H1 (cell line): ENCODE measurements around the gene CNOT6. TPM values are rescaled to one million over a fixed set of nuclear protein-coding genes. Genes with fewer than 3 reads are reported as not detected.
A peak's percentile ranks its signal among the peaks of the same experiment; 100 is the strongest.

Experiments used
- CTCF ChIA-PET: fragments of 300-600 bp; sonication (Branson Sonifier 250); formaldehyde crosslinking; loops from one replicate; lab custom pipeline; 2021; ENCODE audit not compliant: partially characterized antibody; lab: Charles Lee
- POLR2A ChIA-PET: fragments of 300-600 bp; sonication (Branson Sonifier 250); formaldehyde crosslinking; loops from one replicate; lab custom pipeline; 2021; ENCODE audit warnings: inconsistent platforms; ENCODE audit not compliant: partially characterized antibody; lab: Charles Lee
- DNase-seq, 2 experiments: peaks; one replicate each; pipeline versions ENCODE4 v3.0.0 to v3.0.0-alpha.2; 2010 to 2022; ENCODE audit warnings: low spot score in 2 of 2, low read depth in 1 of 2, mixed read lengths in 1 of 2
- FAIRE-seq: peaks from 2 replicates; lab custom pipeline; 2011; peaks lifted over from hg19 to GRCh38; lab: Jason Lieb, UNC
- H2AFZ ChIP-seq: 2 replicates; pipeline ENCODE4 v1.8.1; 2012; ENCODE audit warnings: low read length, inconsistent platforms
- H2AK5ac ChIP-seq: 2 replicates; pipeline ENCODE4 v1.6.1; 2013; ENCODE audit warnings: low read depth, low read length
- H2BK120ac ChIP-seq: replicated peaks from 2 replicates; pipeline ENCODE3; 2013; ENCODE audit warnings: low read depth, low read length, inconsistent platforms
- H2BK12ac ChIP-seq: 2 replicates; pipeline ENCODE4 v1.6.1; 2013; ENCODE audit warnings: low read depth, low read length
- H2BK15ac ChIP-seq: 2 replicates; pipeline ENCODE4 v1.6.1; 2013; ENCODE audit warnings: low read length
- H2BK20ac ChIP-seq: 2 replicates; pipeline ENCODE4 v1.6.1; 2013; ENCODE audit warnings: low read length
- H2BK5ac ChIP-seq: 2 replicates; pipeline ENCODE4 v1.6.1; 2013; ENCODE audit warnings: low read depth, low read length
- H3K14ac ChIP-seq: 2 replicates; pipeline ENCODE4 v1.6.1; 2013; ENCODE audit warnings: inconsistent platforms; ENCODE audit not compliant: insufficient read length
- H3K18ac ChIP-seq: 2 replicates; pipeline ENCODE4 v1.6.1; 2013; ENCODE audit warnings: low read length; ENCODE audit errors: extremely low read depth
- H3K23ac ChIP-seq: 2 replicates; pipeline ENCODE4 v1.6.1; 2013; ENCODE audit warnings: inconsistent platforms; ENCODE audit not compliant: insufficient read length
- H3K23me2 ChIP-seq: 2 replicates; pipeline ENCODE4 v1.6.1; 2013; ENCODE audit warnings: low read depth, low read length
- H3K27ac ChIP-seq: 2 replicates; pipeline ENCODE4 v1.6.1; 2011; ENCODE audit warnings: low read depth, low read length, inconsistent platforms
- H3K27me3 ChIP-seq, 4 experiments: replicated peaks in 1 of 4; 1 replicate in 1 of 4; 2 replicates in 3 of 4; pipeline versions ENCODE4 v1.6.1 to v1.8.1; 2011 to 2013; ENCODE audit warnings: low read length in 3 of 4, mild to moderate bottlenecking in 3 of 4, inconsistent platforms in 2 of 4, mixed read lengths in 2 of 4, moderate library complexity in 1 of 4; ENCODE audit not compliant: control insufficient read depth in 3 of 4, insufficient read depth in 3 of 4; ENCODE audit errors: extremely low read depth in 1 of 4
- H3K36me3 ChIP-seq, 4 experiments: 2 replicates each; pipeline versions ENCODE4 v1.6.1 to v1.8.1; 2011 to 2013; ENCODE audit warnings: mild to moderate bottlenecking in 4 of 4, low read length in 3 of 4, moderate library complexity in 2 of 4, control low read depth in 1 of 4, inconsistent platforms in 1 of 4; ENCODE audit not compliant: insufficient read depth in 4 of 4, control insufficient read depth in 2 of 4
- H3K4ac ChIP-seq: replicated peaks from 2 replicates; pipeline ENCODE3; 2013; ENCODE audit warnings: low read length, low read depth, mixed read lengths, inconsistent platforms; ENCODE audit not compliant: insufficient read length
- H3K4me1 ChIP-seq, 4 experiments: replicated peaks in 1 of 4; 1 replicate in 1 of 4; 2 replicates in 3 of 4; pipeline versions ENCODE4 v1.6.1 to v1.8.1; 2011 to 2013; ENCODE audit warnings: low read length in 3 of 4, inconsistent platforms in 2 of 4, mixed read lengths in 1 of 4; ENCODE audit not compliant: insufficient read depth in 4 of 4, control insufficient read depth in 3 of 4
- H3K4me2 ChIP-seq, 2 experiments: 2 replicates each; pipeline versions ENCODE4 v1.6.1 to v1.8.1; 2011 to 2013; ENCODE audit warnings: low read depth in 2 of 2, low read length in 2 of 2, control low read depth in 1 of 2, inconsistent platforms in 1 of 2, mild to moderate bottlenecking in 1 of 2; ENCODE audit not compliant: insufficient read depth in 1 of 2
- H3K4me3 ChIP-seq, 4 experiments: fragments of 200-600, 300-600 bp in 1 of 4; sonication (generic), shearing (Covaris generic), sonication (Bioruptor Twin) in 1 of 4; 2 replicates each; pipeline versions ENCODE4 v1.5.1 to v1.8.1; 2011 to 2016; ENCODE audit warnings: low read length in 4 of 4, low read depth in 3 of 4, control low read depth in 2 of 4, inconsistent platforms in 2 of 4, mild to moderate bottlenecking in 2 of 4, mixed read lengths in 1 of 4, moderate library complexity in 1 of 4; ENCODE audit not compliant: insufficient read depth in 2 of 4; ENCODE audit errors: extremely low read depth in 1 of 4
- H3K56ac ChIP-seq: replicated peaks from 2 replicates; pipeline ENCODE3; 2013; ENCODE audit warnings: low read depth, mild to moderate bottlenecking, mixed read lengths, low read length, inconsistent platforms; ENCODE audit not compliant: insufficient read length
- H3K79me1 ChIP-seq: 2 replicates; pipeline ENCODE4 v1.6.1; 2013; ENCODE audit warnings: low read depth, low read length, control low read depth
- H3K79me2 ChIP-seq, 2 experiments: 2 replicates each; pipeline versions ENCODE4 v1.6.1 to v1.8.1; 2012 to 2013; ENCODE audit warnings: low read length in 2 of 2, mild to moderate bottlenecking in 2 of 2, inconsistent platforms in 1 of 2; ENCODE audit not compliant: insufficient read depth in 2 of 2, control insufficient read depth in 1 of 2
- H3K9ac ChIP-seq, 4 experiments: replicated peaks in 1 of 4; 1 replicate in 1 of 4; 2 replicates in 3 of 4; pipeline versions ENCODE4 v1.6.1 to v1.8.1; 2011 to 2013; ENCODE audit warnings: low read depth in 3 of 4, low read length in 3 of 4, control low read depth in 2 of 4, mild to moderate bottlenecking in 2 of 4, moderate library complexity in 2 of 4, inconsistent platforms in 1 of 4; ENCODE audit errors: extremely low read depth in 1 of 4
- H3K9me3 ChIP-seq, 2 experiments: 2 replicates each; pipeline versions ENCODE4 v1.6.1 to v1.8.1; 2012 to 2013; ENCODE audit warnings: mild to moderate bottlenecking in 2 of 2, moderate library complexity in 2 of 2, control low read depth in 1 of 2, inconsistent platforms in 1 of 2, low read depth in 1 of 2, low read length in 1 of 2, mixed read lengths in 1 of 2; ENCODE audit not compliant: insufficient read depth in 2 of 2
- H4K20me1 ChIP-seq, 2 experiments: replicated peaks in 1 of 2; 2 replicates each; pipeline versions ENCODE3 to v1.8.1; 2011 to 2013; ENCODE audit warnings: inconsistent platforms in 2 of 2, low read length in 2 of 2, mild to moderate bottlenecking in 1 of 2; ENCODE audit not compliant: insufficient read depth in 2 of 2, control insufficient read depth in 1 of 2
- H4K5ac ChIP-seq: 2 replicates; pipeline ENCODE4 v1.6.1; 2013; ENCODE audit warnings: low read length, low read depth, mixed read lengths, inconsistent platforms; ENCODE audit not compliant: insufficient read length
- H4K8ac ChIP-seq: 2 replicates; pipeline ENCODE4 v1.8.0; 2013; ENCODE audit warnings: mild to moderate bottlenecking, moderate library complexity, low read length, inconsistent platforms; ENCODE audit not compliant: insufficient read depth; ENCODE audit errors: extremely low read depth
- H4K91ac ChIP-seq: replicated peaks from 2 replicates; pipeline ENCODE3; 2013; ENCODE audit warnings: low read length, mixed read lengths, inconsistent platforms; ENCODE audit not compliant: insufficient read length
- MAFK ChIP-seq: IDR thresholded peaks from 2 replicates; pipeline ENCODE4 v1.6.1; 2012; ENCODE audit warnings: low read depth, mild to moderate bottlenecking, improper control_type of control experiment, low read length
- WGBS, 2 experiments: shearing (Covaris generic) in 1 of 2; methylation state at CpG; one replicate each; pipeline versions ENCODE4 v1.1.6 to v1.1.7; 2013 to 2015; ENCODE audit warnings: low lambda C conversion rate in 2 of 2, mixed read lengths in 2 of 2, inconsistent platforms in 1 of 2, low coverage in 1 of 2, missing lambda C conversion rate in 1 of 2; ENCODE audit not compliant: insufficient replicate concordance in 2 of 2, insufficient coverage in 1 of 2, insufficient read length in 1 of 2; ENCODE audit errors: extremely low coverage in 1 of 2, missing lambda C conversion rate in 1 of 2; 5-methylcytosine and 5-hydroxymethylcytosine counted together
- polyA plus RNA-seq, 7 experiments: library from polyadenylated mRNA; depleted of rRNA in 3 of 7; stranded (reverse) in 5 of 7; unstranded in 2 of 7; fragments of >200 nt in 5 of 7; fragments of 200-250 nt in 2 of 7; gene quantifications; 1 replicate in 5 of 7; 2 replicates in 1 of 7; 4 replicates in 1 of 7; pipeline versions ENCODE4 v1.2.1 to v1.2.3, GENCODE V29; 2011 to 2013; ENCODE audit warnings: missing spikeins in 2 of 7, mixed read lengths in 2 of 7
- total RNA-seq: library from RNA; stranded (reverse); fragmentation: NEBNext Ultra II Directional; extraction: Animal tissue kit (Norgen Biotek cat#: 25700); gene quantifications from 2 replicates; pipeline ENCODE4 v1.2.1, GENCODE V29; 2021
- TF ChIP-seq, protein P1 (sequence below): IDR thresholded peaks from 2 replicates; pipeline ENCODE4 v1.6.1; 2012; ENCODE audit warnings: inconsistent platforms

The CNOT6 gene
- total and polyA plus RNA-seq, 2 of the 8 experiments (the other 6 are each of a cell fraction or from before 2014, with no cell fraction given): 10.7 to 45.4 TPM

DNA sequence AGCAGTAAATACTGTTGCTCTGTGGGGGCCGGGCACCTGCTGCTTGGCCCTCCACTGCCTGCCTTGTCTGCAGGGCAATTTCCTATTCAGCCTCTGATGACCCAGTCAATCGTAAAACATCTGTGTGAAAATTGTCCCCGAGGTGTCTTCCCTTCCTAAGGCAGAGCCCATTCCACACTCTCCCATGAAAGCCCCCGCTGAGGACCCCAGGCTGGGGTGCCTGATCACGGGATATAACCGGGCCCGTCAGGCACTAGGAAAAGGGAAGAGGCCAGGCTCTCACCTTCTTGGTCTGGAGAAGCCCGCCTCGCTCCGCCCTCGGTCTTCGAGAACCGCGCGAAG, 124.3 kb downstream of the CNOT6 start:
- H4K8ac ChIP-seq: peak overlapping the region; percentile 92; the same call in 1 of the 2 replicates
- H3K36me3 ChIP-seq: no peaks in the 10 kb centered on the region
- TF ChIP-seq, protein P1, sequence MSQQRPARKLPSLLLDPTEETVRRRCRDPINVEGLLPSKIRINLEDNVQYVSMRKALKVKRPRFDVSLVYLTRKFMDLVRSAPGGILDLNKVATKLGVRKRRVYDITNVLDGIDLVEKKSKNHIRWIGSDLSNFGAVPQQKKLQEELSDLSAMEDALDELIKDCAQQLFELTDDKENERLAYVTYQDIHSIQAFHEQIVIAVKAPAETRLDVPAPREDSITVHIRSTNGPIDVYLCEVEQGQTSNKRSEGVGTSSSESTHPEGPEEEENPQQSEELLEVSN: 0 out of 2 replicates have a peak, but pooled peaks have one; percentile 35
- TF ChIP-seq MAFK: no peak
- H4K20me1 ChIP-seq: no peaks in the 10 kb centered on the region
- H2BK5ac ChIP-seq: no peak overlapping the region
- no peak overlapping the region for H2AK5ac ChIP-seq
- peak overlapping the region in 2 of 4 experiments; percentile 17 to 74; a peak in 2 of 7 replicates for H3K9ac ChIP-seq
- H3K27me3 ChIP-seq: peaks cover 0 to 13% (median 7%) of the 10 kb centered on the region in 4 experiments; a peak in 5 of 7 replicates
- ChIA-PET CTCF (interaction anchor here (0.8 to 4.9 kb wide), 25 partner anchors 10 to 527 kb away, joined by 3 to 52 read pairs (median 5); no protein-coding TSS in a partner anchor), POLR2A (interaction anchor here (0.9 to 1.6 kb wide), 6 partner anchors 12 to 323 kb away, joined by 3 to 6 read pairs (median 3); partner anchors contain the start of gene ZFP62)
- no peak overlapping the region for H2BK120ac ChIP-seq
- peaks cover 0 to 4% (median 1%) of the 10 kb centered on the region in 4 experiments; a peak in 4 of 7 replicates for H3K4me1 ChIP-seq
- H3K23me2 ChIP-seq: peaks cover 4% of the 10 kb centered on the region; the same call in 1 of the 2 replicates
- H4K91ac ChIP-seq: no peak overlapping the region
- H3K4me2 ChIP-seq: peak overlapping the region; percentile 87
- peak overlapping the region; percentile 47 to 74 (median 62) for H3K4me3 ChIP-seq
- WGBS, 2 experiments: 23% methylated on average over 14 of the region's 15 CpGs; no CpG with 5 or more reads in 1 of the 2 experiments
- no peak overlapping the region for H3K27ac ChIP-seq
- no peak overlapping the region for H3K14ac ChIP-seq
- DNase-seq (no peak), FAIRE-seq (no peak)
- H3K9me3 ChIP-seq: no peaks in the 10 kb centered on the region
- H3K79me1 ChIP-seq: no peaks in the 10 kb centered on the region
- H3K56ac ChIP-seq: no peak overlapping the region
- H2BK12ac ChIP-seq: no peak overlapping the region
- H3K4ac ChIP-seq: peak overlapping the region; percentile 23
- no peak overlapping the region for H2BK20ac ChIP-seq
- H3K23ac ChIP-seq: no peak overlapping the region
- H3K79me2 ChIP-seq: no peaks in the 10 kb centered on the region
- no peak overlapping the region for H2BK15ac ChIP-seq
- H3K18ac ChIP-seq: peak overlapping the region; percentile 78
- H4K5ac ChIP-seq: peak overlapping the region; percentile 43
- H2AFZ ChIP-seq: peak overlapping the region; percentile 33; the same call in 1 of the 2 replicates
